Adrenal gland (tissue), 12 donors: ENCODE measurements around the gene CTSH. TPM values are rescaled to one million over a fixed set of nuclear protein-coding genes. Genes with fewer than 3 reads are reported as not detected.

Experiments
- DNase-seq, 7 donors: peaks; one replicate each; pipeline ENCODE4 v3.0.0-alpha.2; 2019 to 2020
- H3K27ac ChIP-seq, 5 donors: fragments of 200-600 bp; sonication (generic) in 4 of 5; 1 replicate in 3 of 5; 2 replicates in 2 of 5; pipeline versions ENCODE4 v1.5.1 to v1.8.0; 2016 to 2020; ENCODE audit warnings: mild to moderate bottlenecking in 1 of 5
- H3K27me3 ChIP-seq: fragments of 200-600 bp; 2 replicates; pipeline ENCODE4 v1.8.0; 2021
- H3K36me3 ChIP-seq, 2 donors: fragments of 200-600 bp; replicated peaks in 1 of 2; 1 replicate in 1 of 2; 2 replicates in 1 of 2; pipeline versions ENCODE4 v1.5.1 to v1.8.0; 2018 to 2022
- H3K4me1 ChIP-seq, 2 donors: fragments of 200-600 bp; replicated peaks in 1 of 2; 1 replicate in 1 of 2; 2 replicates in 1 of 2; pipeline versions ENCODE4 v1.5.1 to v1.8.0; 2018 to 2021
- H3K4me3 ChIP-seq, 4 donors: fragments of 200-600 bp; sonication (generic) in 3 of 4; one replicate each; pipeline ENCODE4 v1.5.1; 2016 to 2018
- H3K9me3 ChIP-seq, 3 donors: fragments of 200-600 bp; sonication (generic) in 1 of 3; replicated peaks in 1 of 3; 1 replicate in 2 of 3; 2 replicates in 1 of 3; pipeline versions ENCODE4 v1.5.1 to v1.8.0; 2016 to 2021
- CTCF ChIP-seq, 6 experiments: fragments of 450-650 bp in 4 of 6; fragments of 200-600 bp in 2 of 6; sonication (generic) in 1 of 6; IDR thresholded peaks; 1 replicate in 5 of 6; 2 replicates in 1 of 6; pipeline versions ENCODE4 v1.5.1 to v1.8.0; 2016 to 2021; ENCODE audit warnings: antibody characterized with exemption in 6 of 6, mild to moderate bottlenecking in 2 of 6, moderate library complexity in 1 of 6
- POLR2A ChIP-seq, 2 donors: fragments of 450-650 bp; IDR thresholded peaks; one replicate each; pipeline ENCODE4 v1.6.1; 2017; ENCODE audit warnings: antibody characterized with exemption in 2 of 2, mild to moderate bottlenecking in 2 of 2, moderate library complexity in 1 of 2
- WGBS, 4 donors: extraction: QIAGEN DNeasy Blood & Tissue Kit in 2 of 4; methylation state at CpG; one replicate each; pipeline versions ENCODE4 v1.1.5 to v1.1.7; 2013 to 2017; 5-methylcytosine and 5-hydroxymethylcytosine counted together
- intact Hi-C, 2 donors: fragments of 100-400 bp; cut with DNase I; formaldehyde crosslinking; loops; one replicate each; pipeline versions ENCODE4 v1.14.1 to v1.15.0; 2022 to 2023
- polyA plus RNA-seq, 3 donors: library from polyadenylated mRNA; stranded (reverse); fragments of 200-250 nt in 2 of 3; fragments of 350-450 nt in 1 of 3; fragmentation: Illumina TruSeq in 1 of 3; extraction: RNeasy Lipid Tissue Mini Kit (QIAGEN cat#74804) in 1 of 3; gene quantifications; one replicate each; pipeline ENCODE4 v1.2.3, GENCODE V29; 2013 to 2014
- total RNA-seq, 9 donors: library from RNA; depleted of rRNA in 4 of 9; stranded (reverse); fragments of >200 nt in 4 of 9; fragments of 120-200 nt in 1 of 9; fragmentation: NEBNext Ultra II Directional in 1 of 9; extraction: Animal tissue kit (Norgen Biotek cat#: 25700) in 1 of 9; gene quantifications; one replicate each; pipeline versions ENCODE4 v1.1.0 to v1.2.4, GENCODE V29; 2013 to 2023
- donor health status: healthy with polysubstance abuse.
- donor health status: Bipolar disorder and iron deficiency.
- donor health status: DM: yes; HTN: yes; CAD: no.
- donor health status: DM: no; HTN: no; CAD: no.
- donor health status: DM: no; HTN: no; CAD: no.
- donor health status: DM: yes; HTN: yes; CAD: no.

Gene CTSH
- total and polyA plus RNA-seq, 12 donors = 24.2 to 303 (median 139) TPM

- H3K27ac ChIP-seq = peak overlapping the region in 3 of 5 donors; percentile 46 to 100 (median 100)
- peak overlapping the region in 1 of 4 donors; percentile 95 for H3K4me3 ChIP-seq
- H3K4me1 ChIP-seq = peaks cover 44 to 58% of the 10 kb centered on the region in 2 donors
- no peaks in the 10 kb centered on the region for H3K27me3 ChIP-seq
- peak in 1 of 7 donors; percentile 30 for DNase-seq
- no peaks in the 10 kb centered on the region for H3K36me3 ChIP-seq
- intact Hi-C loops = no loop called here
- TF ChIP-seq POLR2A (IDR thresholded peaks at IDR 0.05) (no peak), CTCF (IDR thresholded peaks at IDR 0.05) (no peak)
- no peaks in the 10 kb centered on the region for H3K9me3 ChIP-seq
- 45 to 56% (median 47%) methylated on average over 22 of the region's 22 CpGs for WGBS, 4 donors
Observed at GRCh38 chr15:78875107-78875914, 69.5 kb downstream of the CTSH start.

DNA sequence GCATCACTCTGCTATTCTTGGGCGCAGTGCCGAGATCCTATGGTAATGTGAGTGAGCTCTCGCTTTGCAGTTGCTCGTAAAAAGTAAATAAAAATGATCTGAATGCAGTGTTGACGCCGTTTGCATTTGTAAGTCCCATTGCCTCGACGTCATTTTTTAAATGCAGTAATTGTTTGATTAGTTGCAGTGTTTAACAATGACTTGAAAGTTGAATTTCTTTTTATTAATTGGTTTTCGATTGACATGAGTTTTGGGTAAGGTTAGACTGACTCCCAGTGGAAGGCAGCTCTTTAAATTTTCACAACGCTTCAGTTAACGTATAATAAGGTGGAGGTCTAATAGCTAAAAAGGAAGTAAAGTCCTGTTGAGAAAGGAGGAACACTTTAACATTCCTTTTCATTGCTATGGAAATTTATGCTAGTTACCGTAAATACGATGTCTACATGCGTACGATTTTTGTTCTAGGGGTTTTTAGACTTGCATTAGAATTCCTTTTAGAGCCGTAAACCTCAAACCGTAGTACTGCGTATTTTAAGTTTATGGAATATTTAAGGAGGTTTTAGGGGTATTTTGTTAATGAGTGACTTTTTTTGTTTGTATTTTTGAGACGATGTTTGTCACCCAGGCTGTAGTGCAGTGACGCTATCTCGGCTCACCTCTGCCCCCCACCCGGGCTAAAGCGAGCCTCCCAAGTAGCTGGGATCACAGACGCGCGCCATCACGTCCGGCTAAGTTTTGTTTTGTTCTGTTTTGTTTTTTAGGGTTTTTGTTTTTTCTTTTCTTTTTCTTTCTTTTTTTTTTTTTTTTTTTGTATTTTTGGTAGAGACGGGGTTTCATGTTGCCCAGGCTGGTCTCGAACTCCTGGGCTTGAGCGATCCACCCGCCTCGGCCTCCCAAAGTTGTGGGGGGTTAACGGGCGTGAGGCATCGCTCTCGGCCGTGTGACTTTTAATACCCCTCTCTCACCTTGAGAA, 70.8 kb downstream of the CTSH start:
- Histone ChIP-seq H3K27ac (peak overlapping the region; percentile 100), H3K27me3 (no peaks in the 10 kb centered on the region), H3K36me3 (no peaks in the 10 kb centered on the region), H3K4me3 (peak overlapping the region; percentile 90 to 98 (median 96)), H3K4me1 (peaks cover 40 to 46% of the 10 kb centered on the region in 2 donors), H3K9me3 (no peaks in the 10 kb centered on the region)
- 0 to 1% (median 0%) methylated on average over 38 of the region's 38 CpGs for WGBS, 4 donors
- TF ChIP-seq POLR2A (IDR thresholded peaks at IDR 0.05) = no peak
- TF ChIP-seq CTCF (IDR thresholded peaks at IDR 0.05) = no peak
- DNase-seq = peak in 4 of 7 donors; percentile 50 to 60 (median 56)
- intact Hi-C loops = no loop called here

DNA sequence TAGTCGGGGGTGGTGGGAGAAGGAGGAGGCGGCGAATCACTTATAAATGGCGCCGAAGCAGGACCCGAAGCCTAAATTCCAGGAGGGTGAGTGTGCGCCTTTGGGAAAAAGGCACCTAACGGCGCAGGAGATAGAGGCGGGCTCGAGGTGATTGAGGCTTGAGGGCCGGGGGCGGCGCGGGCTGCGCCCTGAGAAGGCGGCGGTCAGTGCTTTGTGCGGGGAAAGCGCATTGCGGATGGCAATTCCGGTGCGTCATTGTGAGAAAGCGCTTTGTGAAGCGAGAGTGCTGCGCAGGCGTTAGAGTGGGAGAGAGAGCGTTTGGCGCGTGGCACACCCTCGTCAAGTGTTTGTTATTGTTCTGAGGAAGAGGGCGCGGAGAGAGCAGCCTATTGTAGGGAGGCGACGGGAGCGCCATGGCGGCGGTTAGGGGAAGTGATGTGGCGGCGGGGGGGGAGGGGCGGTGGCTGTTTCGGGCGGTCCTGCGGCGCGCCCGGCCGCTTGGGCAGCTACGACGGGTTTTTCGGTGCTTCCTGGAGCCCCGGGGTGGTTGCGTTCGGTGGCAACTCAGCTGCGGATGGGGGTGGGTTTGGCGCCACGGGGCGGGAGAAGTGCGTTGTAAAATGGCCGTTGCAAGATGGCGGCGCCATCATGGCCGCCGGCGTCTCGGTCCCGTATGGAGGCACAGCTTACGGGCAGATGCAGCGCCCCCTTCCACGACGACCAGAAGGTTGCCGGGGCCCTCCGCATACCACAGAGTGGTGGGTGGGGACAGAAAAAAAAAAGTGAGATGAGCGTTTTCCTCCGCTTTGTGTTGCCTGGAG, 71.7 kb downstream of the CTSH start:
- intact Hi-C loops = no loop called here
- H3K27me3 ChIP-seq = no peaks in the 10 kb centered on the region
- TF ChIP-seq POLR2A (IDR thresholded peaks at IDR 0.05) = peak; percentile 81 to 91
- TF ChIP-seq CTCF (IDR thresholded peaks at IDR 0.05) = peak in 2 of 6 experiments; percentile 12 to 40
- peaks cover 31 to 37% of the 10 kb centered on the region in 2 donors for H3K4me1 ChIP-seq
- peak overlapping the region; percentile 100 for H3K27ac ChIP-seq
- H3K9me3 ChIP-seq = no peaks in the 10 kb centered on the region
- DNase-seq = peak; percentile 72 to 89 (median 77)
- WGBS, 4 donors = 0% methylated on average over 45 to 75 of the region's 75 CpGs
- H3K36me3 ChIP-seq = no peaks in the 10 kb centered on the region
- peak overlapping the region; percentile 90 to 98 (median 96) for H3K4me3 ChIP-seq
